Measurements from ENCODE around the gene DNAH17.

DNAH17 gene

GRCh38 chr17:78381601-78382232 is 195.5 kb downstream of the DNAH17 start:
- DNase-seq: peak; percentile 55

DNA sequence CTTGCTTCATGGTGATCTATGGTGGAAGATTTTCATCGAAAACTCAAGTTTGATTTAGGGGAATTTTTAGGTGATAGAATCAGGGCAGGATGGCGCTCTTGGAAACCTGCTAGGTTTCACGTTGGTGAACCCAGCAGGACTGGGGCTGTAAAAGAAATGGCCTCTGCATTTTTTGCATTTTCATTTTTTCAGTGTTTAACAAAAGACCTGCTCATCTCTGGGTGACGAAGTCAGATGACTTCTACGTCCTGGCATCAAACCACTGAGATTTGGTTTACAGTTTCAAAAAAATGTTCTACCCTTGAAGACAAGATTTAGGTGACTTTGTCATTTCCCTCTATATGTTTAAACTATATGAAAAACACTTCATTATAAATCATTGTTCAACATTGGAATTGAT is 196.8 kb downstream of the DNAH17 start:
- no peak for DNase-seq

GRCh38 chr17:78379131-78379491 is 198.1 kb downstream of the DNAH17 start:
- no peak for DNase-seq

- DNase-seq: peak; percentile 74
These were observed 198.7 kb downstream of the DNAH17 start, which contains the start of gene PGS1 for GRCh38 chr17:78378225-78379130. Gene PGS1, plus strand, starts transcription at chr17:78378649. Its CDS starts 17 bp downstream, at chr17:78378666.

- DNase-seq: no peak
These were observed 199.4 kb downstream of the DNAH17 start for GRCh38 chr17:78377858-78378224.

DNA sequence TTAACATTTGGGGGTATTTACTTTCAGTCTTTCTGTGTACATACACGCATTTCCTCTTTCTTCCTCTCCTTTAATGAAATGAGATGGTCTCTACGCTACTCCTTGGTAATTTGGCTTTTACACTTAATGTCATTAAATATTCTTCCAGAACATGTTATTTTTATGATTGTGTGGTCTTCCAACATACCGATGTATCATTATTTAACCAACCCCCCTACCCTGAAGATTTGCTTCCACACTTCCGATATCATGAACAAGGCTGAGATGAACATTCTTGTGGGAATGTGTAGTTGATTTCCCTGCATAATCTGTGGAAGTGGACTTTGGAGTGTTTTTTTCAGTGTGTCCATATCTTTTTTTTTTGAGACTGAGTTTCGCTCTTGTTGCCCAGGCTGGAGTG is 201.0 kb downstream of the DNAH17 start:
- DNase-seq: no peak

DNA sequence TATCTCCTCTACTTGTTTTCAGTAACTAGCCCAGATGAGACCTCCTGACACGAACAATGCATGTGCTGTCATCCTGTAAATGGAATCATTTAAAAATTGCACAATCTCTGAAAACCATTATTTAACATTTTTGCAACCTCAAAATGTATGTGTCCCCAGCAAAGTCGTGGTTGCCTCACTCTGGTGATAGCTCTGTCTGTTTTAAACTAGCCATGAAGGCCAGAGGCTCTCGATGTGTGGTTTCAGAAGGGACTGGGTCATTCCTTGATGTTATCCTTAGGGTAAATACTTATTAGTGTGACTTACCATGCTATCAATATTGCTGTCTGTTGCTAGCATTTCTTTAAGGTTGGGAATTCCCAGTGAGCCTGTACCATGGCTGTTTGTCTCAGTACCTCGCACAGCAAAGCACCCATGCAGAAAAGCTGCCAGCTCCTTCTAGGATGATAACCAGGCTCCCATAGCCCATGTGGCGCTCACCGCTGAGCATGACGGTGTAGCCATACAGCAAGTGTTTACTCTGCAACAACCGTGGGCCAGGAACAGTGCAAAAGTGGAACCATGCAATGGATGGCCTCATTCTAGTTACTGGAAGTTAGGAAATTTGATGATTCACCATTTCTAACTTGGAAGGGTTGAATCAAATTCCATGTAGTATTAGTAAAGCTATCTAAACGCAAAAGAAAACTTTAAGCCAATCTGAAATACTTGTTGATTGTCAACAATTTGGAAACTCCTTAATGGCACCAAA is 201.6 kb downstream of the DNAH17 start:
- no peak for DNase-seq

GRCh38 chr17:78374631-78375274 is 202.4 kb downstream of the DNAH17 start:
- no peak for DNase-seq

DNA sequence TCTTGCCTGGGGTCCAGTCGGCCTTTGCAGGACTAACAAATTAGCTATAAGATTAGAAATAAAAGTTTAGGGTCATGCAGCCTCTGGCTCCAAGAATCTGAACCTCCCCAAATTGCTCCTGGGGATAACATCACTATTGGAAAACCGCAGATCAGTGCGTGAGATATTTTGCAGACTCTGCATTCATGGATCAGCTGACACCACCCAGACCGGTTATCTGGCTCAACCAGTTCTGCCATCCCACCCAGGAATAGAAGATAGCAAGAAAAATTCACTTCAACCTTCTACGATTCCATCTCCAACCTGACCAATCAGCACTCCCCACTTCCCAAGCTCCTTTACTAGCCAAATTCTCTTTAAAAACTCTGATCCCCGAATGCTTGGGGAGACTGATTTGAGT is 203.0 kb downstream of the DNAH17 start:
- no peak for DNase-seq

All from CD4-positive, alpha-beta T cell treated with Interleukin-15 for 1 hour (primary cell).